ENCODE results near the gene ABTB2.

The ABTB2 gene

DNA sequence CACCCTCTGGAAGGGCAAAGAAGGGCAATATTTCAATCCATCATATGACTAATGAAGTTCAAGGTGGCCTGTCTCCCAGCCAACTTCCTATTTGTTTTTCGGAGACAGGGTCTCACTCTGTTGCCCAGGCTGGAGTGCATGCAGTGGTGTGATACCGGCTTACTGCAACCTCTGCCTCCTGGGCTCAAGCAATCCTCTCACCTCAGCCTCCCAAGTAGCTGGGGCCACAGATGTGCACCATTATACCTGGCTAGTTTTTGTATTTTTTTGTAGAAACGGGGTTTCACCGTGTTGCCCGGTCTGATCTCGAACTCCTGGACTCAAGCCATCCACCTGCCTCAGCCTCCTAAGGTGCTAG lies 13.4 kb downstream of the ABTB2 start:
- Histone ChIP-seq H3K27ac (replicated peaks) (no peak overlapping the region), H3K4me3 (replicated peaks; ENCODE audit: insufficient read depth, low read length) (no peak overlapping the region), H3K27me3 (ENCODE audit: insufficient read depth, poor library complexity, severe bottlenecking) (no peaks in the 10 kb centered on the region)
- TF ChIP-seq, protein P1, sequence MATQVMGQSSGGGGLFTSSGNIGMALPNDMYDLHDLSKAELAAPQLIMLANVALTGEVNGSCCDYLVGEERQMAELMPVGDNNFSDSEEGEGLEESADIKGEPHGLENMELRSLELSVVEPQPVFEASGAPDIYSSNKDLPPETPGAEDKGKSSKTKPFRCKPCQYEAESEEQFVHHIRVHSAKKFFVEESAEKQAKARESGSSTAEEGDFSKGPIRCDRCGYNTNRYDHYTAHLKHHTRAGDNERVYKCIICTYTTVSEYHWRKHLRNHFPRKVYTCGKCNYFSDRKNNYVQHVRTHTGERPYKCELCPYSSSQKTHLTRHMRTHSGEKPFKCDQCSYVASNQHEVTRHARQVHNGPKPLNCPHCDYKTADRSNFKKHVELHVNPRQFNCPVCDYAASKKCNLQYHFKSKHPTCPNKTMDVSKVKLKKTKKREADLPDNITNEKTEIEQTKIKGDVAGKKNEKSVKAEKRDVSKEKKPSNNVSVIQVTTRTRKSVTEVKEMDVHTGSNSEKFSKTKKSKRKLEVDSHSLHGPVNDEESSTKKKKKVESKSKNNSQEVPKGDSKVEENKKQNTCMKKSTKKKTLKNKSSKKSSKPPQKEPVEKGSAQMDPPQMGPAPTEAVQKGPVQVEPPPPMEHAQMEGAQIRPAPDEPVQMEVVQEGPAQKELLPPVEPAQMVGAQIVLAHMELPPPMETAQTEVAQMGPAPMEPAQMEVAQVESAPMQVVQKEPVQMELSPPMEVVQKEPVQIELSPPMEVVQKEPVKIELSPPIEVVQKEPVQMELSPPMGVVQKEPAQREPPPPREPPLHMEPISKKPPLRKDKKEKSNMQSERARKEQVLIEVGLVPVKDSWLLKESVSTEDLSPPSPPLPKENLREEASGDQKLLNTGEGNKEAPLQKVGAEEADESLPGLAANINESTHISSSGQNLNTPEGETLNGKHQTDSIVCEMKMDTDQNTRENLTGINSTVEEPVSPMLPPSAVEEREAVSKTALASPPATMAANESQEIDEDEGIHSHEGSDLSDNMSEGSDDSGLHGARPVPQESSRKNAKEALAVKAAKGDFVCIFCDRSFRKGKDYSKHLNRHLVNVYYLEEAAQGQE (IDR thresholded peaks at IDR 0.05; ENCODE audit: insufficient replicate concordance, low read depth), result no peak
- TF ChIP-seq, protein P2, sequence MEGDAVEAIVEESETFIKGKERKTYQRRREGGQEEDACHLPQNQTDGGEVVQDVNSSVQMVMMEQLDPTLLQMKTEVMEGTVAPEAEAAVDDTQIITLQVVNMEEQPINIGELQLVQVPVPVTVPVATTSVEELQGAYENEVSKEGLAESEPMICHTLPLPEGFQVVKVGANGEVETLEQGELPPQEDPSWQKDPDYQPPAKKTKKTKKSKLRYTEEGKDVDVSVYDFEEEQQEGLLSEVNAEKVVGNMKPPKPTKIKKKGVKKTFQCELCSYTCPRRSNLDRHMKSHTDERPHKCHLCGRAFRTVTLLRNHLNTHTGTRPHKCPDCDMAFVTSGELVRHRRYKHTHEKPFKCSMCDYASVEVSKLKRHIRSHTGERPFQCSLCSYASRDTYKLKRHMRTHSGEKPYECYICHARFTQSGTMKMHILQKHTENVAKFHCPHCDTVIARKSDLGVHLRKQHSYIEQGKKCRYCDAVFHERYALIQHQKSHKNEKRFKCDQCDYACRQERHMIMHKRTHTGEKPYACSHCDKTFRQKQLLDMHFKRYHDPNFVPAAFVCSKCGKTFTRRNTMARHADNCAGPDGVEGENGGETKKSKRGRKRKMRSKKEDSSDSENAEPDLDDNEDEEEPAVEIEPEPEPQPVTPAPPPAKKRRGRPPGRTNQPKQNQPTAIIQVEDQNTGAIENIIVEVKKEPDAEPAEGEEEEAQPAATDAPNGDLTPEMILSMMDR (IDR thresholded peaks at IDR 0.05; ENCODE audit: insufficient read depth, low read length), result no peak
- TF ChIP-seq GABPA (IDR thresholded peaks at IDR 0.05; ENCODE audit: low read depth) (no peak), SPI1 (IDR thresholded peaks at IDR 0.05; ENCODE audit: borderline replicate concordance, low read depth) (no peak), POLR2AphosphoS5 (IDR thresholded peaks at IDR 0.05; ENCODE audit: low read depth) (no peak)
- no peak for DNase-seq (ENCODE audit: low read depth in 1 of 2, low spot score in 1 of 2)

DNA sequence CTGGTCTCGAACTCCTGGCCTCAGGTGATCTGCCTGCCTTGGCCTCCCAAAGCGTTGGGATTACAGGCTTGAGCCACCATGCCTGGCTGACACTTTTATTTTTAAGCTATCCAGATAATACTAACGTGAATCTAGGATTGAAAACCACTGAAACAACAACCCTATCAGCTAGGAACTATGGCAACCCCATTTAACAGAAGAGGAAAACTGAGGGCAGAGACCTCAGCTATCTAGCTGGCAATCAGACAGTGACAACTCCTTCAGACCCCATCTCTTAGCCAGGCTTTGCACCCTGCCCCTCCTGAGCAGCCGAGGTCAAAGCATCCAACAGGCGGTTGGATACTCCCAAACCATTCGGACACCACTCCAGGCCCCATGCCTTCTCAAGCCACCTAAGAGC lies 14.1 kb downstream of the ABTB2 start:
- TF ChIP-seq, protein P2 (IDR thresholded peaks at IDR 0.05; ENCODE audit: insufficient read depth, low read length), result no peak
- TF ChIP-seq SPI1 (IDR thresholded peaks at IDR 0.05; ENCODE audit: borderline replicate concordance, low read depth), result no peak
- no peak for TF ChIP-seq POLR2AphosphoS5 (IDR thresholded peaks at IDR 0.05; ENCODE audit: low read depth)
- no peak for TF ChIP-seq GABPA (IDR thresholded peaks at IDR 0.05; ENCODE audit: low read depth)
- TF ChIP-seq, protein P1 (IDR thresholded peaks at IDR 0.05; ENCODE audit: insufficient replicate concordance, low read depth), result no peak
- Histone ChIP-seq H3K4me3 (replicated peaks; ENCODE audit: insufficient read depth, low read length) (no peak overlapping the region), H3K27me3 (ENCODE audit: insufficient read depth, poor library complexity, severe bottlenecking) (no peaks in the 10 kb centered on the region), H3K27ac (replicated peaks) (no peak overlapping the region)
- DNase-seq (ENCODE audit: low read depth in 1 of 2, low spot score in 1 of 2), result no peak

DNA sequence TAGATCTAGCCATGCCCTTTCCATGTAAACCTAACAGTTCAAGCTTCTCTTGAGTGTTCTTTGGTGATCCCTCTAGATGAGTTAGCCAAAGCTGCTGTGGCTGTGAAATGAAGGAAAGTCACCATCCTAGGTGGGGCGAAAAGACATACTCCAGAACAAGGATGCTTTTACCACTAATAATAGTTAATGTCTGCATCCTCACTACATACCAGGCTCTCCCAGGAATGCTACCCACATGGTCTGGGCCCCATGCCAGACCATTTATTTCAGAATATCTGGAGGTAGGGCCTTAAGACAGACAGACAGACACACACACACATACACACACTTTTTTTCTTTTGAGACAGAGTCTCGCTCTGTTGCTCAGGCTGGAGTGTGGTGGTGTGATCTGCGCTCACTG lies 14.7 kb downstream of the ABTB2 start:
- TF ChIP-seq GABPA (IDR thresholded peaks at IDR 0.05; ENCODE audit: low read depth) (no peak), POLR2AphosphoS5 (IDR thresholded peaks at IDR 0.05; ENCODE audit: low read depth) (no peak), SPI1 (IDR thresholded peaks at IDR 0.05; ENCODE audit: borderline replicate concordance, low read depth) (no peak)
- TF ChIP-seq, protein P2 (IDR thresholded peaks at IDR 0.05; ENCODE audit: insufficient read depth, low read length), result no peak
- TF ChIP-seq, protein P1 (IDR thresholded peaks at IDR 0.05; ENCODE audit: insufficient replicate concordance, low read depth), result no peak
- DNase-seq (ENCODE audit: low read depth in 1 of 2, low spot score in 1 of 2), result no peak
- Histone ChIP-seq H3K4me3 (replicated peaks; ENCODE audit: insufficient read depth, low read length) (no peak overlapping the region), H3K27me3 (ENCODE audit: insufficient read depth, poor library complexity, severe bottlenecking) (no peaks in the 10 kb centered on the region), H3K27ac (replicated peaks) (no peak overlapping the region)
